Activated T-cell treated with anti-CD3 and anti-CD28 coated beads, Interleukin-2, amount 50 U/mL, for 24 hours (primary cell): ENCODE results near the gene SNRPD3.
A peak's percentile ranks its signal among the peaks of the same experiment; 100 is the strongest.

Source experiments
- DNase-seq: peaks from one replicate; pipeline ENCODE4 v3.0.0-alpha.2; 2020
- H3K27ac Mint-ChIP-seq: 2 replicates; pipeline ENCODE4 v1.8.0; 2020; ENCODE audit warnings: mild to moderate bottlenecking, mixed read lengths
- H3K27me3 Mint-ChIP-seq: 2 replicates; pipeline ENCODE4 v1.8.0; 2020; ENCODE audit warnings: mixed read lengths
- H3K36me3 Mint-ChIP-seq: 2 replicates; pipeline ENCODE4 v1.8.0; 2020; ENCODE audit warnings: low read depth, mixed read lengths
- H3K4me1 Mint-ChIP-seq: 2 replicates; pipeline ENCODE4 v1.8.0; 2020; ENCODE audit warnings: low read depth, mixed read lengths
- H3K4me3 Mint-ChIP-seq: 2 replicates; pipeline ENCODE4 v1.8.0; 2020; ENCODE audit warnings: mild to moderate bottlenecking, moderate library complexity, mixed read lengths
- H3K9me3 Mint-ChIP-seq: 2 replicates; pipeline ENCODE4 v1.8.0; 2020; ENCODE audit warnings: mixed read lengths

Gene SNRPD3

GRCh38 chr22:24555165-24556039 lies at the start of gene SNRPD3:
TSS of gene SNRPD3 (plus strand) at chr22:24555999. CDS start at chr22:24557675, 1,676 bp downstream.
- H3K4me1 Mint-ChIP-seq: peaks cover 59% of the 10 kb centered on the region
- DNase-seq: peak; percentile 100
- H3K9me3 Mint-ChIP-seq: no peaks in the 10 kb centered on the region
- peak within 1 kb of the TSS; percentile 97 for H3K4me3 Mint-ChIP-seq
- H3K27ac Mint-ChIP-seq: peak within 1 kb of the TSS; percentile 100
- no peaks in the 10 kb centered on the region for H3K27me3 Mint-ChIP-seq
- H3K36me3 Mint-ChIP-seq: peaks cover 82% of the 10 kb centered on the region

- no peak for DNase-seq
- Mint-ChIP-seq H3K36me3 (no peaks in the 10 kb centered on the region), H3K4me1 (peaks cover 19% of the 10 kb centered on the region), H3K9me3 (no peaks in the 10 kb centered on the region), H3K27me3 (no peaks in the 10 kb centered on the region), H3K4me3 (no peak overlapping the region), H3K27ac (no peak overlapping the region)
Measured at GRCh38 chr22:24506802-24507438, 48.9 kb upstream of the SNRPD3 start.

GRCh38 chr22:24507716-24508115 lies 48.1 kb upstream of the SNRPD3 start:
- Mint-ChIP-seq H3K4me1 (peaks cover 21% of the 10 kb centered on the region), H3K27ac (no peak overlapping the region), H3K27me3 (no peaks in the 10 kb centered on the region), H3K36me3 (no peaks in the 10 kb centered on the region), H3K4me3 (no peak overlapping the region), H3K9me3 (no peaks in the 10 kb centered on the region)
- no peak for DNase-seq

- Mint-ChIP-seq H3K4me3 (no peak overlapping the region), H3K36me3 (no peaks in the 10 kb centered on the region), H3K9me3 (no peaks in the 10 kb centered on the region), H3K27me3 (no peaks in the 10 kb centered on the region), H3K27ac (no peak overlapping the region), H3K4me1 (peaks cover 14% of the 10 kb centered on the region)
- peak; percentile 16 for DNase-seq
Measured at GRCh38 chr22:24510637-24511625, 44.9 kb upstream of the SNRPD3 start.

GRCh38 chr22:24512043-24512442 lies 43.8 kb upstream of the SNRPD3 start:
- Mint-ChIP-seq H3K4me3 (no peak overlapping the region), H3K36me3 (no peaks in the 10 kb centered on the region), H3K27ac (no peak overlapping the region), H3K4me1 (peaks cover 14% of the 10 kb centered on the region), H3K27me3 (no peaks in the 10 kb centered on the region), H3K9me3 (no peaks in the 10 kb centered on the region)
- no peak for DNase-seq

GRCh38 chr22:24513378-24514240 lies 42.2 kb upstream of the SNRPD3 start:
- Mint-ChIP-seq H3K36me3 (no peaks in the 10 kb centered on the region), H3K4me1 (peaks cover 14% of the 10 kb centered on the region), H3K4me3 (no peak overlapping the region), H3K27me3 (no peaks in the 10 kb centered on the region), H3K27ac (no peak overlapping the region), H3K9me3 (no peaks in the 10 kb centered on the region)
- DNase-seq: no peak

- H3K4me1 Mint-ChIP-seq: peaks cover 14% of the 10 kb centered on the region
- no peaks in the 10 kb centered on the region for H3K27me3 Mint-ChIP-seq
- no peaks in the 10 kb centered on the region for H3K36me3 Mint-ChIP-seq
- H3K9me3 Mint-ChIP-seq: no peaks in the 10 kb centered on the region
- no peak overlapping the region for H3K4me3 Mint-ChIP-seq
- H3K27ac Mint-ChIP-seq: no peak overlapping the region
- DNase-seq: no peak
Measured at GRCh38 chr22:24514241-24515026, 41.4 kb upstream of the SNRPD3 start.

GRCh38 chr22:24515027-24515338 lies 40.8 kb upstream of the SNRPD3 start:
- DNase-seq: no peak
- Mint-ChIP-seq H3K36me3 (no peaks in the 10 kb centered on the region), H3K27ac (no peak overlapping the region), H3K4me1 (peaks cover 14% of the 10 kb centered on the region), H3K27me3 (no peaks in the 10 kb centered on the region), H3K9me3 (no peaks in the 10 kb centered on the region), H3K4me3 (no peak overlapping the region)

- H3K27ac Mint-ChIP-seq: no peak overlapping the region
- peaks cover 6% of the 10 kb centered on the region for H3K4me1 Mint-ChIP-seq
- no peaks in the 10 kb centered on the region for H3K9me3 Mint-ChIP-seq
- no peaks in the 10 kb centered on the region for H3K36me3 Mint-ChIP-seq
- no peak overlapping the region for H3K4me3 Mint-ChIP-seq
- H3K27me3 Mint-ChIP-seq: no peaks in the 10 kb centered on the region
- no peak for DNase-seq
Measured at GRCh38 chr22:24516301-24516737, 39.5 kb upstream of the SNRPD3 start.

GRCh38 chr22:24517446-24517845 lies 38.4 kb upstream of the SNRPD3 start:
- Mint-ChIP-seq H3K27ac (no peak overlapping the region), H3K4me3 (no peak overlapping the region), H3K27me3 (no peaks in the 10 kb centered on the region), H3K4me1 (peaks cover 6% of the 10 kb centered on the region), H3K36me3 (no peaks in the 10 kb centered on the region), H3K9me3 (no peaks in the 10 kb centered on the region)
- DNase-seq: no peak

- no peak overlapping the region for H3K4me3 Mint-ChIP-seq
- no peak overlapping the region for H3K27ac Mint-ChIP-seq
- H3K4me1 Mint-ChIP-seq: peaks cover 6% of the 10 kb centered on the region
- no peaks in the 10 kb centered on the region for H3K27me3 Mint-ChIP-seq
- no peak for DNase-seq
- H3K36me3 Mint-ChIP-seq: no peaks in the 10 kb centered on the region
- no peaks in the 10 kb centered on the region for H3K9me3 Mint-ChIP-seq
Measured at GRCh38 chr22:24518228-24518627, 37.6 kb upstream of the SNRPD3 start.

- peaks cover 6% of the 10 kb centered on the region for H3K4me1 Mint-ChIP-seq
- DNase-seq: no peak
Measured at GRCh38 chr22:24518771-24519485, 36.9 kb upstream of the SNRPD3 start.

GRCh38 chr22:24519496-24519895 lies 36.3 kb upstream of the SNRPD3 start:
- Mint-ChIP-seq H3K9me3 (no peaks in the 10 kb centered on the region), H3K4me3 (no peak overlapping the region), H3K4me1 (peaks cover 6% of the 10 kb centered on the region), H3K27ac (no peak overlapping the region), H3K36me3 (no peaks in the 10 kb centered on the region), H3K27me3 (no peaks in the 10 kb centered on the region)
- DNase-seq: no peak

More at GRCh38 chr22:24518771-24519485, 36.9 kb upstream of the SNRPD3 start:
- H3K36me3 Mint-ChIP-seq: no peaks in the 10 kb centered on the region
- no peaks in the 10 kb centered on the region for H3K9me3 Mint-ChIP-seq
- no peaks in the 10 kb centered on the region for H3K27me3 Mint-ChIP-seq
- H3K27ac Mint-ChIP-seq: no peak overlapping the region
- H3K4me3 Mint-ChIP-seq: no peak overlapping the region
